Mesenchymal stem cell (in vitro differentiated cells and primary cell): Measurements from ENCODE around the gene FRMPD1.

Source experiments
- DNase-seq: peaks from one replicate; pipeline ENCODE4 v3.0.0-alpha.2; 2013
- H2AFZ ChIP-seq: one replicate; pipeline ENCODE4 v1.6.1; 2013; ENCODE audit warnings: low read depth, mild to moderate bottlenecking, control low read depth, inconsistent platforms, low read length, moderate library complexity
- H2AK5ac ChIP-seq: 2 replicates; pipeline ENCODE4 v1.6.1; 2013; ENCODE audit warnings: low read length, moderate library complexity, mild to moderate bottlenecking, inconsistent platforms; ENCODE audit not compliant: severe bottlenecking
- H2BK120ac ChIP-seq: one replicate; pipeline ENCODE4 v1.6.1; 2013; ENCODE audit warnings: low read depth, mild to moderate bottlenecking, inconsistent platforms, low read length, moderate library complexity
- H2BK12ac ChIP-seq, 2 experiments: one replicate each; pipeline ENCODE4 v1.6.1; 2013; ENCODE audit warnings: inconsistent platforms in 2 of 2, low read length in 2 of 2, mild to moderate bottlenecking in 2 of 2, moderate library complexity in 2 of 2, control low read depth in 1 of 2
- H2BK15ac ChIP-seq: one replicate; pipeline ENCODE4 v1.6.1; 2013; ENCODE audit warnings: mild to moderate bottlenecking, low read depth, inconsistent platforms; ENCODE audit not compliant: poor library complexity, severe bottlenecking
- H2BK5ac ChIP-seq: 2 replicates; pipeline ENCODE4 v1.6.1; 2013; ENCODE audit warnings: low read depth, mild to moderate bottlenecking, low read length, control low read depth, inconsistent platforms; ENCODE audit not compliant: poor library complexity, severe bottlenecking
- H3K14ac ChIP-seq, 2 experiments: one replicate each; pipeline ENCODE4 v1.6.1; 2013; ENCODE audit warnings: inconsistent platforms in 2 of 2, low read length in 2 of 2, control low read depth in 1 of 2, mild to moderate bottlenecking in 1 of 2, moderate library complexity in 1 of 2
- H3K18ac ChIP-seq, 2 experiments: one replicate each; pipeline ENCODE4 v1.6.1; 2013; ENCODE audit warnings: inconsistent platforms in 2 of 2, low read length in 2 of 2, control low read depth in 1 of 2, low read depth in 1 of 2, mild to moderate bottlenecking in 1 of 2
- H3K23ac ChIP-seq, 2 experiments: one replicate each; pipeline ENCODE4 v1.6.1; 2013; ENCODE audit warnings: inconsistent platforms in 2 of 2, low read length in 2 of 2, mild to moderate bottlenecking in 2 of 2, moderate library complexity in 2 of 2, control low read depth in 1 of 2
- H3K27ac ChIP-seq: 2 replicates; pipeline ENCODE4 v1.5.1; 2013; ENCODE audit warnings: mild to moderate bottlenecking, moderate library complexity, low read length, control low read depth, inconsistent platforms; ENCODE audit not compliant: poor library complexity, severe bottlenecking
- H3K27me3 ChIP-seq, 2 experiments: 2 replicates each; pipeline versions ENCODE4 v1.6.1 to v1.7.0; 2013; ENCODE audit warnings: low read length in 2 of 2, mild to moderate bottlenecking in 2 of 2, moderate library complexity in 2 of 2, control low read depth in 1 of 2, inconsistent platforms in 1 of 2; ENCODE audit not compliant: control insufficient read depth in 1 of 2, insufficient read depth in 1 of 2
- H3K36me3 ChIP-seq, 2 experiments: 2 replicates each; pipeline versions ENCODE4 v1.6.1 to v1.7.0; 2013; ENCODE audit warnings: low read length in 2 of 2, control low read depth in 1 of 2, inconsistent platforms in 1 of 2, low read depth in 1 of 2, mild to moderate bottlenecking in 1 of 2; ENCODE audit not compliant: insufficient read depth in 2 of 2, control insufficient read depth in 1 of 2
- H3K4ac ChIP-seq, 2 experiments: one replicate each; pipeline ENCODE4 v1.6.1; 2013; ENCODE audit warnings: inconsistent platforms in 2 of 2, low read length in 2 of 2, mild to moderate bottlenecking in 2 of 2, moderate library complexity in 2 of 2, control low read depth in 1 of 2, low read depth in 1 of 2
- H3K4me1 ChIP-seq: 2 replicates; pipeline ENCODE4 v1.6.1; 2013; ENCODE audit warnings: low read depth, low read length, control low read depth; ENCODE audit not compliant: control insufficient read depth, insufficient read depth
- H3K4me2 ChIP-seq: 2 replicates; pipeline ENCODE4 v1.6.1; 2013; ENCODE audit warnings: low read length, mild to moderate bottlenecking, inconsistent platforms; ENCODE audit not compliant: poor library complexity, severe bottlenecking
- H3K4me3 ChIP-seq, 2 experiments: 2 replicates each; pipeline versions ENCODE4 v1.5.1 to v1.7.0; 2013; ENCODE audit warnings: low read length in 2 of 2, mild to moderate bottlenecking in 2 of 2, control low read depth in 1 of 2, low read depth in 1 of 2; ENCODE audit not compliant: insufficient read depth in 1 of 2
- H3K79me1 ChIP-seq: replicated peaks from 2 replicates; pipeline ENCODE4 v1.6.1; 2013; ENCODE audit warnings: mild to moderate bottlenecking, control low read depth, low read length, inconsistent platforms; ENCODE audit not compliant: poor library complexity, severe bottlenecking
- H3K9ac ChIP-seq: 2 replicates; pipeline ENCODE4 v1.7.0; 2013; ENCODE audit warnings: mild to moderate bottlenecking, low read length, moderate library complexity
- H3K9me3 ChIP-seq: 2 replicates; pipeline ENCODE4 v1.7.0; 2013; ENCODE audit warnings: mild to moderate bottlenecking, low read length; ENCODE audit not compliant: control insufficient read depth
- H4K8ac ChIP-seq: one replicate; pipeline ENCODE4 v1.6.1; 2013; ENCODE audit warnings: inconsistent platforms, mild to moderate bottlenecking, low read length, moderate library complexity
- H4K91ac ChIP-seq: one replicate; pipeline ENCODE4 v1.6.1; 2013; ENCODE audit warnings: mild to moderate bottlenecking, low read length, inconsistent platforms
- WGBS: methylation state at CpG from one replicate; pipeline ENCODE4 v1.1.7; 2013; ENCODE audit warnings: mixed read lengths; 5-methylcytosine and 5-hydroxymethylcytosine counted together

The FRMPD1 gene

DNA sequence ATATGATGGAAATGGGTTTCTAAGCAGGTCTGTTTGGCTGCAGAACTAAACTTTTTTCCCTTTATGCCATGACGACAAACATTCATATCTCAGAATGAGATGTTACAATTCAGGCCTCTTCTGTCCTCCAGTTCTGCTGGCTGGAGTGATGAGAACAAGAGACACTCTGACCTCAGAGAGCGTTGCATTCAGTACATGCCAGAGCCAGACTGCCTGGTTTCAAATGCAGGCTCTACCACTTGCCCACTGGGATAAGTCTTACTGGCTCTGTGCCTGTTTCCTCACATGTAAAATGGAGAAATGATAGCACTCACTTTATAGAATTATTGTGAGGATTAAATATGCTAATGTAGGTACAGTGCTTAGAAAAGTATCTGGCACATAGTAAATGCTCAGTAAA lies 33.6 kb upstream of the FRMPD1 start:
- Histone ChIP-seq H4K91ac (no peak overlapping the region), H3K14ac (no peak overlapping the region), H3K9ac (peak overlapping the region; percentile 0), H3K4me3 (no peak overlapping the region), H3K23ac (no peak overlapping the region), H4K8ac (no peak overlapping the region), H3K27me3 (peaks cover 0 to 21% of the 10 kb centered on the region in 2 experiments), H3K18ac (no peak overlapping the region), H3K4ac (no peak overlapping the region), H2BK120ac (no peak overlapping the region), H2AFZ (no peak overlapping the region), H3K27ac (no peak overlapping the region), H2AK5ac (no peak overlapping the region), H2BK12ac (no peak overlapping the region), H3K79me1 (no peaks in the 10 kb centered on the region), H3K4me1 (no peaks in the 10 kb centered on the region), H3K9me3 (no peaks in the 10 kb centered on the region), H2BK5ac (no peak overlapping the region), H2BK15ac (no peak overlapping the region), H3K4me2 (no peak overlapping the region), H3K36me3 (peaks cover 0 to 3% of the 10 kb centered on the region in 2 experiments)
- 79% methylated on average over 2 of the region's 2 CpGs for WGBS
- DNase-seq, result no peak

DNA sequence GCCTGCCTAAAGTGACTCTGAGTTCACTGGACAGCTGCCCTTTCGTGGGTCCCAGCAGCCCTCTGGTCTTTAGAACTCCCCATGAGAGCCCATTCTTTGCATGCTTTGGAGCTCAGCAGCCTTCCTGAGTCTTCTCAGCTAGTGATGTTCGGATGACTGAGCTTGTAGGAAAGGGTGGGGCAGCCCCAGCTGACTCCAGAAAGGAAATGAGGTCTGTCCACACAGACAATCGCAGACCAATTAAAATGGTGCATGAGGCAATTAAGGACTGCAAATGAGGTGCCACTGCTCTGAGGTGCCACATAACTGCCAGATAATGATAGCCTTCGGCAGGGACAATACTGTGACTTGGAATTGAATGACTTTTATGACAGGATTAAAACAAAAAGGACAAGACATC lies 32.9 kb upstream of the FRMPD1 start:
- no peak overlapping the region for H2AK5ac ChIP-seq
- H3K23ac ChIP-seq, result no peak overlapping the region
- H2AFZ ChIP-seq, result no peak overlapping the region
- H3K4me3 ChIP-seq, result peak overlapping the region in 1 of 2 experiments; percentile 57
- H3K79me1 ChIP-seq, result no peaks in the 10 kb centered on the region
- no peak overlapping the region for H3K18ac ChIP-seq
- no peak overlapping the region for H3K14ac ChIP-seq
- H3K27ac ChIP-seq, result no peak overlapping the region
- 52% methylated on average over 3 of the region's 4 CpGs for WGBS
- no peak overlapping the region for H4K91ac ChIP-seq
- no peak overlapping the region for H2BK15ac ChIP-seq
- H3K27me3 ChIP-seq, result peaks cover 0 to 21% of the 10 kb centered on the region in 2 experiments
- no peak overlapping the region for H2BK5ac ChIP-seq
- no peak for DNase-seq
- H3K9ac ChIP-seq, result peak overlapping the region; percentile 70
- no peaks in the 10 kb centered on the region for H3K4me1 ChIP-seq
- H3K4me2 ChIP-seq, result no peak overlapping the region
- H2BK12ac ChIP-seq, result no peak overlapping the region
- peaks cover 0 to 3% of the 10 kb centered on the region in 2 experiments for H3K36me3 ChIP-seq
- no peak overlapping the region for H3K4ac ChIP-seq
- no peak overlapping the region for H4K8ac ChIP-seq
- H3K9me3 ChIP-seq, result no peaks in the 10 kb centered on the region
- H2BK120ac ChIP-seq, result no peak overlapping the region

DNA sequence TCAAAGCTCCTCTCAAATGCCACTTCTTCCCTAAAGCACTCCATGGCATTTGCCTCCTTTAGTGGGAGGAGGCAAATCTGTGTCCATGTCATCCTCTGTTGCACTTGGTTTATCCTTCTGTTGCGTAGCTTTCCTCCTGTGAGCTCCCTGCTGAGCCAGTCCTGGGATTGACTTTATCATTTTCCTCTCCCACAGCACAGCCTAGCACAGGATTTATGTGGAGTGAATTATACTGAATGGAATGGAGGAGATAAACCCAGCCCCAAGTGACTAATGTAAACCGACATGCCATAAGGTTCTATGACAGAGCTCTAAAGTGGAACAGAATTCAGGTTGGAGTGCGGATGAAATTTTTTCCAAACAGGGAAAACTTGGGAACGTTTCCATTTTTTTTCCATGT lies 31.9 kb upstream of the FRMPD1 start:
- Histone ChIP-seq H2BK120ac (no peak overlapping the region), H2BK12ac (no peak overlapping the region), H3K9ac (peak overlapping the region; percentile 70), H3K27me3 (peaks cover 0 to 29% of the 10 kb centered on the region in 2 experiments), H3K9me3 (no peaks in the 10 kb centered on the region), H2AK5ac (no peak overlapping the region), H2AFZ (no peak overlapping the region), H3K23ac (no peak overlapping the region), H3K79me1 (no peaks in the 10 kb centered on the region), H2BK15ac (no peak overlapping the region), H4K91ac (no peak overlapping the region), H3K4me2 (no peak overlapping the region), H3K36me3 (no peaks in the 10 kb centered on the region), H3K4me3 (peak overlapping the region in 1 of 2 experiments; percentile 57), H3K4ac (no peak overlapping the region), H3K27ac (no peak overlapping the region), H4K8ac (no peak overlapping the region), H2BK5ac (no peak overlapping the region), H3K14ac (no peak overlapping the region), H3K4me1 (no peaks in the 10 kb centered on the region), H3K18ac (no peak overlapping the region)
- DNase-seq, result peak; percentile 28
- WGBS, result 81% methylated on average over 3 of the region's 4 CpGs

DNA sequence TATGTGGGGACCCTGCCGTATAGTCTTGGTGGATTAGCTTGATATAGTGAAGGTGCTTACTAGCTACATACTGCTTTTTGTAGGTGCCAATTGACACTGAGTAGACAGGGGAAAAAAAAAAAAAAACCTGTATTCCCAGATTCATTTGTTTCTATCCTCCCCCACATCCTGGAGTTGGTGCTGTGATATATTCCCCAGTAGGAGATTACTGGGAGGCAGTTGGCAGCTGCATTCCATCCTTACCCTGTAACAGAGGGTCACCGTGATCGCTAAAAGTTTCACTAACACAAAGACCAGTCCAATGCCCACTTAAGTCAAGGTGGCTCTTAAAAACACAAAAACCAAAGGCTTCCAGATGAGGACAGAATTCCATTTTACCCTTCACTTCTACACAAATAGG lies 30.9 kb upstream of the FRMPD1 start:
- H4K8ac ChIP-seq, result no peak overlapping the region
- WGBS, result 92% methylated on average over 3 of the region's 3 CpGs

More for the DNA sequence above, 30.9 kb upstream of the FRMPD1 start:
- peaks cover 0 to 34% of the 10 kb centered on the region in 2 experiments for H3K27me3 ChIP-seq
- H4K91ac ChIP-seq, result no peak overlapping the region
- no peak for DNase-seq
- H3K36me3 ChIP-seq, result no peaks in the 10 kb centered on the region
- H3K4me2 ChIP-seq, result no peak overlapping the region
- H2BK15ac ChIP-seq, result no peak overlapping the region
- H3K4ac ChIP-seq, result no peak overlapping the region
- H2BK120ac ChIP-seq, result no peak overlapping the region
- no peaks in the 10 kb centered on the region for H3K9me3 ChIP-seq
- no peak overlapping the region for H2BK12ac ChIP-seq
- no peak overlapping the region for H2AK5ac ChIP-seq
- H3K27ac ChIP-seq, result no peak overlapping the region
- no peak overlapping the region for H3K18ac ChIP-seq
- H3K14ac ChIP-seq, result no peak overlapping the region
- H3K9ac ChIP-seq, result no peak overlapping the region
- H3K79me1 ChIP-seq, result no peaks in the 10 kb centered on the region
- H3K4me1 ChIP-seq, result no peaks in the 10 kb centered on the region
- no peak overlapping the region for H2BK5ac ChIP-seq
- H3K23ac ChIP-seq, result no peak overlapping the region
- no peak overlapping the region for H2AFZ ChIP-seq
- no peak overlapping the region for H3K4me3 ChIP-seq
